DND-41 (cell line): ENCODE measurements around the gene TFF3.

ENCODE experiments used
- ATAC-seq: fragments of 200-7000 bp; cut with Tn5 transposase; 3 replicates; pipeline ENCODE4 v1.9.1; 2021; ENCODE audit warnings: low read depth; ENCODE audit not compliant: insufficient read depth
- DNase-seq: peaks from one replicate; pipeline ENCODE4 v3.0.0-alpha.2; 2020
- H2AFZ ChIP-seq: 2 replicates; pipeline ENCODE4 v1.6.0; 2012; ENCODE audit warnings: low read depth, low read length
- H3K27ac ChIP-seq: 2 replicates; pipeline ENCODE4 v1.5.1; 2012; ENCODE audit warnings: low read length, inconsistent platforms
- H3K27me3 ChIP-seq: fragments of 200-600 bp; sonication (generic); 2 replicates; pipeline ENCODE4 v1.6.0; 2012; ENCODE audit warnings: low read length, mild to moderate bottlenecking, inconsistent platforms; ENCODE audit not compliant: insufficient read depth, poor library complexity
- H3K36me3 ChIP-seq: 2 replicates; pipeline ENCODE4 v1.5.1; 2012; ENCODE audit warnings: low read length, inconsistent platforms; ENCODE audit not compliant: insufficient read depth
- H3K4me1 ChIP-seq: 2 replicates; pipeline ENCODE4 v1.5.1; 2012; ENCODE audit warnings: mild to moderate bottlenecking, low read length; ENCODE audit not compliant: insufficient read depth
- H3K4me2 ChIP-seq: 2 replicates; pipeline ENCODE4 v1.6.0; 2012; ENCODE audit warnings: mild to moderate bottlenecking, moderate library complexity, low read length, inconsistent platforms; ENCODE audit not compliant: insufficient read depth
- H3K4me3 ChIP-seq, 2 experiments: fragments of 200-600 bp in 1 of 2; shearing (Covaris generic) in 1 of 2; 2 replicates each; pipeline ENCODE4 v1.5.1; 2012 to 2016; ENCODE audit warnings: inconsistent platforms in 2 of 2, low read length in 2 of 2, mild to moderate bottlenecking in 2 of 2, low read depth in 1 of 2, moderate library complexity in 1 of 2
- H3K79me2 ChIP-seq: 2 replicates; pipeline ENCODE4 v1.6.0; 2012; ENCODE audit warnings: low read length, inconsistent platforms; ENCODE audit not compliant: insufficient read depth
- H3K9ac ChIP-seq: 2 replicates; pipeline ENCODE4 v1.6.0; 2012; ENCODE audit warnings: low read depth, mild to moderate bottlenecking, inconsistent platforms, low read length, moderate library complexity
- H3K9me3 ChIP-seq: 2 replicates; pipeline ENCODE4 v1.5.1; 2012; ENCODE audit warnings: low read length, moderate library complexity, mild to moderate bottlenecking, inconsistent platforms; ENCODE audit not compliant: insufficient read depth, severe bottlenecking
- H4K20me1 ChIP-seq: 2 replicates; pipeline ENCODE4 v1.6.0; 2012; ENCODE audit warnings: low read length; ENCODE audit not compliant: insufficient read depth
- EZH2 ChIP-seq: IDR thresholded peaks from 3 replicates; pipeline ENCODE4 v1.6.1; 2012; ENCODE audit warnings: borderline replicate concordance, low read depth, mild to moderate bottlenecking, moderate library complexity, low read length, inconsistent platforms; ENCODE audit not compliant: severe bottlenecking
- TF ChIP-seq, protein P1 (sequence below): IDR thresholded peaks from 2 replicates; pipeline ENCODE4 v1.5.1; 2012; ENCODE audit warnings: borderline replicate concordance, low read length, moderate library complexity, mild to moderate bottlenecking; ENCODE audit not compliant: poor library complexity, severe bottlenecking; ENCODE audit errors: extremely low read depth

TFF3 gene

DNA sequence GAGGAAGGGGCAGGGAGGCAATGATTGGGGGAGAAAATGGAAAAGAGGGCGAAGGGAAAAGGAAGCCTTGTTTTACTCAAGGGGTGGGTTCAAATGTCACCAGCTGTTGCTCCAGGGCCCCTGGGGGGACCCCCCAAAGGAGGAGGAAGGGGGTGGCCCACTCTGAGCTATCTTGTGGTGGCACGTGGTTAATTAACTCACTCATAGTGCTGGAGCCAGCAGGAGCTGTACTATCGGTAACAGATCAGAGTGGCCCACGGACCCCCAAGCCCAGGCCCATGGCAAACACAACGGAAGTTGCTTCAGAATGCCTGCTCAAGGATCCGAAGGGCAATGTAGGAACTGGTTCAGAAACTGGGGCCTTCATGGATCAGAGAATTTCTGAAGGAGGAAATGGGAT, 28.3 kb upstream of the TFF3 start:
- no peak overlapping the region for H2AFZ ChIP-seq

DNA sequence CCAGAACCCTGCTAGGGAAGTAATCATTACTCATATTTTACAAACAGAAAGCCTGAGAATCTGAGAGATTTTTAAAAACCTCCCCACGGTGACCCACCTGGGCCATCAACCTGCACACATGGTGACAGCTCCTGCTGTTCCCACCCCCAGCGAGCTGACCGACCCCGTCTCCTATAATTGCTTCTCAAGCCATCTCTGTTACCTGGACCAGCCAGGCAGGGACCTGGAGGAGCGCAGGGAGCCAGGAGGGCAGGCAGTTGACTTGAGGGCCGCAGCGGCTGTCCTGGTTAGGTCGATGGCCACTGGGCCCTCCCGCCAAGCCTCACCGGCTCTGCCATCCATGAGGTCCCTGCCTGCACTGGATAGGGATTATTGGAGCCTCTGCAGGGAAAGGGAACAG, 27.9 kb upstream of the TFF3 start:
- H3K36me3 ChIP-seq, result no peaks in the 10 kb centered on the region
- TF ChIP-seq EZH2, result no peak
- TF ChIP-seq, protein P1, sequence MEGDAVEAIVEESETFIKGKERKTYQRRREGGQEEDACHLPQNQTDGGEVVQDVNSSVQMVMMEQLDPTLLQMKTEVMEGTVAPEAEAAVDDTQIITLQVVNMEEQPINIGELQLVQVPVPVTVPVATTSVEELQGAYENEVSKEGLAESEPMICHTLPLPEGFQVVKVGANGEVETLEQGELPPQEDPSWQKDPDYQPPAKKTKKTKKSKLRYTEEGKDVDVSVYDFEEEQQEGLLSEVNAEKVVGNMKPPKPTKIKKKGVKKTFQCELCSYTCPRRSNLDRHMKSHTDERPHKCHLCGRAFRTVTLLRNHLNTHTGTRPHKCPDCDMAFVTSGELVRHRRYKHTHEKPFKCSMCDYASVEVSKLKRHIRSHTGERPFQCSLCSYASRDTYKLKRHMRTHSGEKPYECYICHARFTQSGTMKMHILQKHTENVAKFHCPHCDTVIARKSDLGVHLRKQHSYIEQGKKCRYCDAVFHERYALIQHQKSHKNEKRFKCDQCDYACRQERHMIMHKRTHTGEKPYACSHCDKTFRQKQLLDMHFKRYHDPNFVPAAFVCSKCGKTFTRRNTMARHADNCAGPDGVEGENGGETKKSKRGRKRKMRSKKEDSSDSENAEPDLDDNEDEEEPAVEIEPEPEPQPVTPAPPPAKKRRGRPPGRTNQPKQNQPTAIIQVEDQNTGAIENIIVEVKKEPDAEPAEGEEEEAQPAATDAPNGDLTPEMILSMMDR, result no peak
- H3K27me3 ChIP-seq, result no peaks in the 10 kb centered on the region
- no peaks in the 10 kb centered on the region for H3K9me3 ChIP-seq
- H3K79me2 ChIP-seq, result no peaks in the 10 kb centered on the region
- H3K4me2 ChIP-seq, result no peak overlapping the region
- no peak overlapping the region for H2AFZ ChIP-seq
- H3K4me3 ChIP-seq, result no peak overlapping the region
- no peaks in the 10 kb centered on the region for H3K4me1 ChIP-seq
- H3K27ac ChIP-seq, result no peak overlapping the region
- no peaks in the 10 kb centered on the region for H4K20me1 ChIP-seq
- DNase-seq, result no peak
- no peak for ATAC-seq
- H3K9ac ChIP-seq, result no peak overlapping the region

More for the DNA sequence above, 28.3 kb upstream of the TFF3 start:
- H3K4me1 ChIP-seq, result no peaks in the 10 kb centered on the region
- H3K9ac ChIP-seq, result no peak overlapping the region
- H3K4me2 ChIP-seq, result no peak overlapping the region
- DNase-seq, result no peak
- no peaks in the 10 kb centered on the region for H3K27me3 ChIP-seq
- H3K4me3 ChIP-seq, result no peak overlapping the region
- H3K36me3 ChIP-seq, result no peaks in the 10 kb centered on the region
- H3K27ac ChIP-seq, result no peak overlapping the region
- no peak for TF ChIP-seq EZH2
- TF ChIP-seq, protein P1, result no peak
- no peaks in the 10 kb centered on the region for H3K79me2 ChIP-seq
- no peaks in the 10 kb centered on the region for H4K20me1 ChIP-seq
- H3K9me3 ChIP-seq, result no peaks in the 10 kb centered on the region
- no peak; the same call in 2 of the 3 replicates for ATAC-seq

DNA sequence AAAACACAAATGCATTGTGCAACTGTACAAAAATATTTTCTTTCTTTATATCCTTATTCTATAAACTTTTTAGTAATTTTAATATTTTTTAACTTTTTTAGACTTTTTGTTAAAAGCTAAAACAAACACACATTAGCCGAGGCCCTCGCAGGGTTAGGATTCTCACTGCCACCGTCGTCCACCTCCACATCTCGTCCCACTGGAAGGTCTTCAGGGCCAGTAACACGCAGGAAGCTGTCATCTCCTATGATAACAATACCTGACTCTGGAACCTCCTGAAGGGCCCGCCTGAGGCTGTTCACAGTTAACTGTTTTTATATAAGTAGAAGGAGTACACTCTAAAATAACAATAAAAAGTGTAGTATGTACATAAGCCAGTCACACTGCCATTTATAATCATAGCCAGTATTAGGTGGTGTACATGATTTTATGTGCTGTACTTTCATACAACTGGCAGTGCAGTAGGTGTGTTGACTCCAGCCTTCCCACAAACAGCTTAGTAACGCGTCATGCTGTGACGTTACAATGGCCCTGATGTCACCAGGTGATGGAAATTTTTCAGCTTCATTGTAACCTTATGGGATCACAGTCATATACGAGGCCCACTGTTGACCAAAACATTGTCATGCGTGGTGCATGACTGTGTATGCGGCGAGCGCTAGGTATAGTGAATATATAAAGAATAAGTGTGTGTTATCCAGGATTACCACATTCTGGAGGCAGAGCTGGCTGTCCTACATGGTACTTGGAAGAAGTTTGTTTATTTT, 26.8 kb upstream of the TFF3 start:
- Histone ChIP-seq H3K9me3 (no peaks in the 10 kb centered on the region), H3K27me3 (no peaks in the 10 kb centered on the region)

More for the DNA sequence above, 26.8 kb upstream of the TFF3 start:
- ATAC-seq, result no peak
- Histone ChIP-seq H3K27ac (no peak overlapping the region), H3K4me3 (no peak overlapping the region), H3K9ac (no peak overlapping the region), H2AFZ (no peak overlapping the region), H3K36me3 (no peaks in the 10 kb centered on the region), H3K79me2 (no peaks in the 10 kb centered on the region), H4K20me1 (no peaks in the 10 kb centered on the region), H3K4me1 (no peaks in the 10 kb centered on the region), H3K4me2 (no peak overlapping the region)
- TF ChIP-seq EZH2, result no peak
- TF ChIP-seq, protein P1, result no peak
- no peak for DNase-seq
